ENCODE data around the gene ZNF140. TPM values are rescaled to one million over a fixed set of nuclear protein-coding genes. Genes with fewer than 3 reads are reported as not detected.

ZNF140 gene
- 14.8 and 15.5 TPM in 2 replicates for total RNA-seq (2022)
- Bru-seq, nascent RNA = percentile 84 among the genes with signal in this experiment
- BruChase-seq, experiment 1, labeled RNA remaining after a 6-hour chase = percentile 64 among the genes with signal in this experiment
- percentile 82 among the genes with signal in this experiment for BruChase-seq, experiment 2, labeled RNA remaining after a 2-hour chase
- long read RNA-seq, transcript ZNF140-202 (5 exons, 3,550 nt) = major isoform, 13 of 41 reads
- long read RNA-seq, transcript ZNF140-205 (4 exons, 553 nt) = minor isoform, 6 of 41 reads
- long read RNA-seq, transcript ZNF140-209 (6 exons, 2,328 nt) = minor isoform, 6 of 41 reads
- long read RNA-seq, partial matches to known transcripts = 0 of 41 reads
- long read RNA-seq, other reads (novel, unspliced or antisense) = 16 of 41 reads

DNA sequence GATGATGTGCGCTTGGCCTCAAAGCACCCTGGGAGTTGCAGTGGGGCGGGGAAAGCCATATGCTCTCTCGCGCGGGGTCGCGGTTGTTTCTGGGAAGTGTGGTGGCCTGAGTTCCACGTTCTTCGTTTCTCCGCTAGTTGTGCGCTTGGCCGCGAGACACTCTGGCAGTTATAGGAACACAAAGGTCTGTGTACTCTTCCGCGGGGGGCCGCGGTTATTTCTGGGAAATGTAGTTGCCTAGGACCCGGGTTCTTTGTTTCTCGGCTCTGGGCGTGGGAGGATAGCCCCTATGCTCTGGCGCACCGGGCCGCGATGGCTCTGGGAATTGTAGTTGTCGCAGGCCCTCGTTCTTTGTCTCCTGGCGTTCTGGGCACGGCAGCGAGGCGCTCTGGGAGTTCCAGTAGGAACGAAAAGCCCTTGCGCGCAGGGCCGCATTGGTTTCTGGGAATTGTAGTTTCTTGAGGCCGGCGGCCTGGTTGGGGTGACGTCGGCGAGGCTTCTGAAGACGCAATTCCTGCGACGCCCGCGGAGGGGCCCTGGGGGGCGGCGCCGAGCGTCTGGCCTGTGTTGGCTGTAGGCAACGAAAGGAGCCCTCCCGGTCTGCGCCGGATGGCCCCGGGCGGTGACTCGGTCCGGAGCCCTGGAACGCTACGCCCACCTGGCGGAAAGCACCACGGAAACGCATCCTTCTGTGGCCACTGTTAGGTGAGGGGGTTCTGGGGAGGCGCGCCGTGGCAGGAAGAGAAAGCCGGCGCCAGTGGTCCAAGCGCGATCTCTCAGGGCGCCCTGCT, at the start of gene ZNF140:
Gene ZNF140, plus strand, starts transcription at position 556 of the 791 bp plus-strand sequence. CDS start 398 bp downstream, outside the sequence.
- BruUV-seq (replicated peaks) = no TSS peak
- CTCF ChIA-PET = interaction anchor here (0.7 to 1.1 kb wide), 5 partner anchors 9 to 101 kb away, joined by 3 to 4 read pairs (median 3); partner anchors contain the start of gene ZNF268
- Mint-ChIP-seq H3K27me3 (ENCODE audit: insufficient read depth, unreplicated experiment) (no peaks in the 10 kb centered on the region), H3K4me3 (ENCODE audit: unreplicated experiment) (no peak within 1 kb of the TSS), H3K9me3 (ENCODE audit: unreplicated experiment) (peaks cover 29% of the 10 kb centered on the region), H3K36me3 (ENCODE audit: insufficient read depth, unreplicated experiment) (peaks cover 37% of the 10 kb centered on the region), H3K4me1 (ENCODE audit: insufficient read depth, unreplicated experiment) (no peaks in the 10 kb centered on the region), H3K27ac (ENCODE audit: low read depth, unreplicated experiment) (no peak within 1 kb of the TSS)
- intact Hi-C loops (cut with micrococcal nuclease) = loop anchor here (1.0 to 2.0 kb wide), 6 partner anchors 44 to 251 kb away; partner anchors contain the start of genes CHFR, ZNF10, ZNF26 and ZNF268
- POLR2A ChIA-PET = interaction anchor here (0.5 to 2.7 kb wide), 13 partner anchors 23 to 320 kb away, joined by 3 to 30 read pairs (median 4); partner anchors contain the start of genes CHFR, ZNF10, ZNF26 and ZNF268
- peak; percentile 79 for DNase-seq (ENCODE audit: unreplicated experiment)
- no peak for TF ChIP-seq CTCF (IDR thresholded peaks at IDR 0.05; ENCODE audit: unreplicated experiment)

GRCh38 chr12:133037207-133038005, 43.3 kb upstream of the ZNF140 start, which contains the start of gene ZNF84:
Gene ZNF84 (plus strand): TSS chr12:133037509. CDS start chr12:133041468, 3,959 bp downstream.
- DNase-seq (ENCODE audit: unreplicated experiment) = peak; percentile 98
- ChIA-PET CTCF (interaction anchor here (0.6 to 1.0 kb wide), 3 partner anchors 31 to 138 kb away, joined by 3 to 5 read pairs (median 4); no protein-coding TSS in a partner anchor), POLR2A (interaction anchor here (0.8 to 3.2 kb wide), 8 partner anchors 9 to 93 kb away, joined by 3 to 18 read pairs (median 6); partner anchors contain the start of genes ZNF10, ZNF26, ZNF605 and ZNF891)
- Mint-ChIP-seq H3K27me3 (ENCODE audit: insufficient read depth, unreplicated experiment) (no peaks in the 10 kb centered on the region), H3K27ac (ENCODE audit: low read depth, unreplicated experiment) (peak within 1 kb of the TSS; percentile 93), H3K36me3 (ENCODE audit: insufficient read depth, unreplicated experiment) (peaks cover 37% of the 10 kb centered on the region), H3K4me3 (ENCODE audit: unreplicated experiment) (peak within 1 kb of the TSS; percentile 87), H3K4me1 (ENCODE audit: insufficient read depth, unreplicated experiment) (no peaks in the 10 kb centered on the region), H3K9me3 (ENCODE audit: unreplicated experiment) (peaks cover 16% of the 10 kb centered on the region)
- no TSS peak for BruUV-seq (replicated peaks)
- intact Hi-C loops (cut with micrococcal nuclease) = loop anchor here (2.0 to 5.0 kb wide), 3 partner anchors 43 to 150 kb away; partner anchors contain the start of genes CHFR, ZNF140 and ZNF26
- no peak for TF ChIP-seq CTCF (IDR thresholded peaks at IDR 0.05; ENCODE audit: unreplicated experiment)

GRCh38 chr12:133038118-133038709, 42.5 kb upstream of the ZNF140 start:
- ChIA-PET POLR2A (interaction anchor here (0.8 to 3.2 kb wide), 9 partner anchors 8 to 92 kb away, joined by 3 to 18 read pairs (median 6); partner anchors contain the start of genes ZNF10, ZNF26, ZNF605 and ZNF891), CTCF (interaction anchor here (0.6 to 1.8 kb wide), 4 partner anchors 10 to 143 kb away, joined by 3 to 5 read pairs (median 4); partner anchors contain the start of gene ZNF268)
- H3K36me3 Mint-ChIP-seq (ENCODE audit: insufficient read depth, unreplicated experiment) = peaks cover 45% of the 10 kb centered on the region
- intact Hi-C loops (cut with micrococcal nuclease) = loop anchor here (5.0 kb wide), 1 partner anchor 151 kb away; the partner anchor contains the start of gene CHFR
- H3K9me3 Mint-ChIP-seq (ENCODE audit: unreplicated experiment) = peaks cover 16% of the 10 kb centered on the region
- no TSS peak for BruUV-seq (replicated peaks)
- H3K27me3 Mint-ChIP-seq (ENCODE audit: insufficient read depth, unreplicated experiment) = no peaks in the 10 kb centered on the region
- H3K4me3 Mint-ChIP-seq (ENCODE audit: unreplicated experiment) = peak overlapping the region; percentile 87
- H3K4me1 Mint-ChIP-seq (ENCODE audit: insufficient read depth, unreplicated experiment) = no peaks in the 10 kb centered on the region
- DNase-seq (ENCODE audit: unreplicated experiment) = no peak
- H3K27ac Mint-ChIP-seq (ENCODE audit: low read depth, unreplicated experiment) = peak overlapping the region; percentile 93
- no peak for TF ChIP-seq CTCF (IDR thresholded peaks at IDR 0.05; ENCODE audit: unreplicated experiment)
